ENCODE measurements around the gene ATXN7. TPM values are rescaled to one million over a fixed set of nuclear protein-coding genes. Genes with fewer than 3 reads are reported as not detected.

ATXN7 gene
- total RNA-seq, 1 experiment from 2014 or later, result 27.5 TPM

DNA sequence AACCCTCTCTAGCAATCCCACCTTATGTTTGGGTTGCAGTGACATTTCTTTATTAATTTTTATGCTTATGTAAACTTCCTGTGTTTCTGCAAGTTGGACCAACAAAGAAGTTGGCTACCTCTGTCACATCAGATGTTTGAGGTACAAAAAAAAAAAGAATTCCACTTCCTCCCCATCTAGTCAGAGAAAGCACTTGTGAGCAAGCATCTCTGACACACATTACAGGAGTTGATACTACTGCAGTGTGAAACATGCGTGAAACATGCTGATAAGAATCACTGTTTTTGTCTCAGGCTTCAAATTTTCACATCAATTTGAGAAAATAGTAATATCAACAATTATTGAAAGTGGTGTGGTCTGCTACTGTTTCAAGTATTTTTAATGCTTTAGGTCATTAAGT is 47.2 kb downstream of the ATXN7 start:
- no peak for DNase-seq (ENCODE audit: low read depth, low spot score)
- intact Hi-C loops (cut with micrococcal nuclease), result loop anchor here (5.0 kb wide), 1 partner anchor 49 kb away; the partner anchor contains the start of genes ATXN7 and THOC7
- Histone ChIP-seq H3K27ac (ENCODE audit: low read depth, low read length) (peak overlapping the region; percentile 91; the same call in 1 of the 2 replicates), H3K9me2 (ENCODE audit: insufficient read depth) (no peaks in the 10 kb centered on the region), H3K9me3 (ENCODE audit: control insufficient read depth in 1 of 2, insufficient read depth in 1 of 2, low read depth in 1 of 2, low read length in 2 of 2) (no peaks in the 10 kb centered on the region), H3K4me3 (replicated peaks in 1 of 2; ENCODE audit: low read depth in 1 of 2, low read length in 2 of 2) (peak overlapping the region; percentile 63 to 74), H3K9ac (ENCODE audit: low read length) (peak overlapping the region; percentile 79), H4K20me1 (ENCODE audit: insufficient read depth) (no peaks in the 10 kb centered on the region), H3K4me1 (ENCODE audit: control insufficient read depth in 1 of 2, insufficient read depth in 2 of 2, low read length in 2 of 2) (peaks cover 12 to 25% of the 10 kb centered on the region in 2 experiments; a peak in 3 of 4 replicates), H3K27me3 (ENCODE audit: insufficient read depth, low read length) (no peaks in the 10 kb centered on the region), H2AFZ (ENCODE audit: low read depth, low read length, poor library complexity, severe bottlenecking) (no peak overlapping the region), H3K4me2 (ENCODE audit: low read length) (peak overlapping the region; percentile 89), H3K79me2 (ENCODE audit: insufficient read depth, low read length) (peaks cover 43% of the 10 kb centered on the region), H3K36me3 (ENCODE audit: control insufficient read depth in 1 of 2, insufficient read depth in 2 of 2, low read length in 2 of 2) (0 out of 4 replicates have a peak, but pooled peaks cover 0 to under 1% of the 10 kb centered on the region in 2 experiments)
- POLR2A ChIA-PET, result no interaction called here
- CTCF ChIA-PET, result no interaction called here
- TF ChIP-seq CEBPB (IDR thresholded peaks at IDR 0.05; ENCODE audit: low read depth), result no peak
- TF ChIP-seq SRF (IDR thresholded peaks at IDR 0.05; ENCODE audit: low read depth), result no peak
- TF ChIP-seq, protein P1, sequence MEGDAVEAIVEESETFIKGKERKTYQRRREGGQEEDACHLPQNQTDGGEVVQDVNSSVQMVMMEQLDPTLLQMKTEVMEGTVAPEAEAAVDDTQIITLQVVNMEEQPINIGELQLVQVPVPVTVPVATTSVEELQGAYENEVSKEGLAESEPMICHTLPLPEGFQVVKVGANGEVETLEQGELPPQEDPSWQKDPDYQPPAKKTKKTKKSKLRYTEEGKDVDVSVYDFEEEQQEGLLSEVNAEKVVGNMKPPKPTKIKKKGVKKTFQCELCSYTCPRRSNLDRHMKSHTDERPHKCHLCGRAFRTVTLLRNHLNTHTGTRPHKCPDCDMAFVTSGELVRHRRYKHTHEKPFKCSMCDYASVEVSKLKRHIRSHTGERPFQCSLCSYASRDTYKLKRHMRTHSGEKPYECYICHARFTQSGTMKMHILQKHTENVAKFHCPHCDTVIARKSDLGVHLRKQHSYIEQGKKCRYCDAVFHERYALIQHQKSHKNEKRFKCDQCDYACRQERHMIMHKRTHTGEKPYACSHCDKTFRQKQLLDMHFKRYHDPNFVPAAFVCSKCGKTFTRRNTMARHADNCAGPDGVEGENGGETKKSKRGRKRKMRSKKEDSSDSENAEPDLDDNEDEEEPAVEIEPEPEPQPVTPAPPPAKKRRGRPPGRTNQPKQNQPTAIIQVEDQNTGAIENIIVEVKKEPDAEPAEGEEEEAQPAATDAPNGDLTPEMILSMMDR (IDR thresholded peaks at IDR 0.05 in 2 of 3, conservative IDR thresholded peaks at IDR 0.05 in 1 of 3; ENCODE audit: borderline replicate concordance in 1 of 3, insufficient read depth in 1 of 3, low read depth in 2 of 3, low read length in 2 of 3), result no peak
- TF ChIP-seq ZNF274 (IDR thresholded peaks at IDR 0.05; ENCODE audit: low read depth, low read length), result no peak
- no peak for TF ChIP-seq ZFX (IDR thresholded peaks at IDR 0.05)
- no peak for TF ChIP-seq SIN3A (IDR thresholded peaks at IDR 0.05; ENCODE audit: low read depth)
- TF ChIP-seq ELF1 (IDR thresholded peaks at IDR 0.05; ENCODE audit: borderline replicate concordance, low read depth), result no peak
- RAD21 ChIA-PET (ENCODE audit: low non-redundant PET in 1 of 2, low total read pairs in 2 of 2, uncharacterized antibody in 2 of 2, unreplicated experiment in 2 of 2), result no interaction called here
- no TSS peak for BruUV-seq (replicated peaks)
- ATAC-seq, result no peak

DNA sequence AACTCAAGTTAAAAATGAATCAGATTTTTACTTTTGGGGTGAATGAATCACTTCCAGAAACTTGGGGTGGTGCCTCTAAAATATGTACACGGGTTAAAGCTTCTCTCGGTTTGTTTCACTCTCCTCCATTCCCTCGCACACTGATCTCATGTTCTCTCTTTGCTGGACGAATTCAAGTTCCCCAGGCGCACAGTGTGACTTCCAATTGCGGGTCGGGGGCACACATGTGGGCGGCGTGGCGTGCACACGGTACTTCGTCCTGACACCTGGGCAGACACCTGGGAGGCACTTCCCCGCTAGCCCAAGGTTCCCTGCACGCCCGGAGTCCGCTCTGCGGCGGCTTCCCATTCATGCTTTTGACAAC is 47.8 kb downstream of the ATXN7 start:
- Histone ChIP-seq H2AFZ (ENCODE audit: low read depth, low read length, poor library complexity, severe bottlenecking) (no peak overlapping the region), H3K4me1 (ENCODE audit: control insufficient read depth in 1 of 2, insufficient read depth in 2 of 2, low read length in 2 of 2) (peaks cover 12 to 25% of the 10 kb centered on the region in 2 experiments; a peak in 3 of 4 replicates), H3K9ac (ENCODE audit: low read length) (peak overlapping the region; percentile 79), H3K9me2 (ENCODE audit: insufficient read depth) (no peaks in the 10 kb centered on the region), H3K36me3 (ENCODE audit: control insufficient read depth in 1 of 2, insufficient read depth in 2 of 2, low read length in 2 of 2) (0 out of 4 replicates have a peak, but pooled peaks cover 0 to 5% of the 10 kb centered on the region in 2 experiments), H3K79me2 (ENCODE audit: insufficient read depth, low read length) (peaks cover 49% of the 10 kb centered on the region), H3K4me3 (replicated peaks in 1 of 2; ENCODE audit: low read depth in 1 of 2, low read length in 2 of 2) (peak overlapping the region; percentile 63 to 74), H3K9me3 (ENCODE audit: control insufficient read depth in 1 of 2, insufficient read depth in 1 of 2, low read depth in 1 of 2, low read length in 2 of 2) (no peaks in the 10 kb centered on the region), H4K20me1 (ENCODE audit: insufficient read depth) (no peaks in the 10 kb centered on the region), H3K27me3 (ENCODE audit: insufficient read depth, low read length) (no peaks in the 10 kb centered on the region), H3K27ac (ENCODE audit: low read depth, low read length) (peak overlapping the region; percentile 91), H3K4me2 (ENCODE audit: low read length) (peak overlapping the region; percentile 89)
- ChIA-PET POLR2A (no interaction called here), RAD21 (ENCODE audit: low non-redundant PET in 1 of 2, low total read pairs in 2 of 2, uncharacterized antibody in 2 of 2, unreplicated experiment in 2 of 2) (no interaction called here), CTCF (no interaction called here)
- BruUV-seq (replicated peaks), result TSS peak; percentile 94
- no peak for DNase-seq (ENCODE audit: low read depth, low spot score)
- no peak for ATAC-seq
- intact Hi-C loops (cut with micrococcal nuclease), result loop anchor here (5.0 kb wide), 1 partner anchor 49 kb away; the partner anchor contains the start of genes ATXN7 and THOC7
- TF ChIP-seq SRF (IDR thresholded peaks at IDR 0.05; ENCODE audit: low read depth), result no peak
- TF ChIP-seq JUND (IDR thresholded peaks at IDR 0.05), result no peak
- TF ChIP-seq, protein P2, sequence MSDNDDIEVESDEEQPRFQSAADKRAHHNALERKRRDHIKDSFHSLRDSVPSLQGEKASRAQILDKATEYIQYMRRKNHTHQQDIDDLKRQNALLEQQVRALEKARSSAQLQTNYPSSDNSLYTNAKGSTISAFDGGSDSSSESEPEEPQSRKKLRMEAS (IDR thresholded peaks at IDR 0.05), result no peak; the same call in 1 of the 2 replicates
- TF ChIP-seq POLR2A (IDR thresholded peaks at IDR 0.05; ENCODE audit: borderline replicate concordance, extremely low read depth, insufficient read depth, insufficient read length), result no peak
- no peak for TF ChIP-seq FOSL1 (IDR thresholded peaks at IDR 0.05; ENCODE audit: low read depth)
- TF ChIP-seq, protein P3, sequence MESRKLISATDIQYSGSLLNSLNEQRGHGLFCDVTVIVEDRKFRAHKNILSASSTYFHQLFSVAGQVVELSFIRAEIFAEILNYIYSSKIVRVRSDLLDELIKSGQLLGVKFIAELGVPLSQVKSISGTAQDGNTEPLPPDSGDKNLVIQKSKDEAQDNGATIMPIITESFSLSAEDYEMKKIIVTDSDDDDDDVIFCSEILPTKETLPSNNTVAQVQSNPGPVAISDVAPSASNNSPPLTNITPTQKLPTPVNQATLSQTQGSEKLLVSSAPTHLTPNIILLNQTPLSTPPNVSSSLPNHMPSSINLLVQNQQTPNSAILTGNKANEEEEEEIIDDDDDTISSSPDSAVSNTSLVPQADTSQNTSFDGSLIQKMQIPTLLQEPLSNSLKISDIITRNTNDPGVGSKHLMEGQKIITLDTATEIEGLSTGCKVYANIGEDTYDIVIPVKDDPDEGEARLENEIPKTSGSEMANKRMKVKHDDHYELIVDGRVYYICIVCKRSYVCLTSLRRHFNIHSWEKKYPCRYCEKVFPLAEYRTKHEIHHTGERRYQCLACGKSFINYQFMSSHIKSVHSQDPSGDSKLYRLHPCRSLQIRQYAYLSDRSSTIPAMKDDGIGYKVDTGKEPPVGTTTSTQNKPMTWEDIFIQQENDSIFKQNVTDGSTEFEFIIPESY (IDR thresholded peaks at IDR 0.05; ENCODE audit: extremely low read depth, insufficient replicate concordance, low read length), result no peak
- TF ChIP-seq, protein P4, sequence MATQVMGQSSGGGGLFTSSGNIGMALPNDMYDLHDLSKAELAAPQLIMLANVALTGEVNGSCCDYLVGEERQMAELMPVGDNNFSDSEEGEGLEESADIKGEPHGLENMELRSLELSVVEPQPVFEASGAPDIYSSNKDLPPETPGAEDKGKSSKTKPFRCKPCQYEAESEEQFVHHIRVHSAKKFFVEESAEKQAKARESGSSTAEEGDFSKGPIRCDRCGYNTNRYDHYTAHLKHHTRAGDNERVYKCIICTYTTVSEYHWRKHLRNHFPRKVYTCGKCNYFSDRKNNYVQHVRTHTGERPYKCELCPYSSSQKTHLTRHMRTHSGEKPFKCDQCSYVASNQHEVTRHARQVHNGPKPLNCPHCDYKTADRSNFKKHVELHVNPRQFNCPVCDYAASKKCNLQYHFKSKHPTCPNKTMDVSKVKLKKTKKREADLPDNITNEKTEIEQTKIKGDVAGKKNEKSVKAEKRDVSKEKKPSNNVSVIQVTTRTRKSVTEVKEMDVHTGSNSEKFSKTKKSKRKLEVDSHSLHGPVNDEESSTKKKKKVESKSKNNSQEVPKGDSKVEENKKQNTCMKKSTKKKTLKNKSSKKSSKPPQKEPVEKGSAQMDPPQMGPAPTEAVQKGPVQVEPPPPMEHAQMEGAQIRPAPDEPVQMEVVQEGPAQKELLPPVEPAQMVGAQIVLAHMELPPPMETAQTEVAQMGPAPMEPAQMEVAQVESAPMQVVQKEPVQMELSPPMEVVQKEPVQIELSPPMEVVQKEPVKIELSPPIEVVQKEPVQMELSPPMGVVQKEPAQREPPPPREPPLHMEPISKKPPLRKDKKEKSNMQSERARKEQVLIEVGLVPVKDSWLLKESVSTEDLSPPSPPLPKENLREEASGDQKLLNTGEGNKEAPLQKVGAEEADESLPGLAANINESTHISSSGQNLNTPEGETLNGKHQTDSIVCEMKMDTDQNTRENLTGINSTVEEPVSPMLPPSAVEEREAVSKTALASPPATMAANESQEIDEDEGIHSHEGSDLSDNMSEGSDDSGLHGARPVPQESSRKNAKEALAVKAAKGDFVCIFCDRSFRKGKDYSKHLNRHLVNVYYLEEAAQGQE (IDR thresholded peaks at IDR 0.05; ENCODE audit: low read depth), result no peak
- no peak for TF ChIP-seq ZFX (IDR thresholded peaks at IDR 0.05)

All from HCT116 (cell line).